Gastrocnemius medialis (tissue), 4 donors: ENCODE data around the gene SLC16A7.

ENCODE experiments used
- CTCF ChIP-seq, 5 experiments: fragments of 450-650 bp in 3 of 5; fragments of 200-600 bp in 2 of 5; sonication (generic) in 2 of 5; IDR thresholded peaks in 4 of 5; conservative IDR thresholded peaks in 1 of 5; 1 replicate in 4 of 5; 2 replicates in 1 of 5; pipeline ENCODE4 v1.5.1; 2016 to 2019; ENCODE audit warnings: antibody characterized with exemption in 5 of 5, mild to moderate bottlenecking in 3 of 5, moderate library complexity in 3 of 5
- POLR2A ChIP-seq, 2 donors: fragments of 450-650 bp; IDR thresholded peaks; one replicate each; pipeline ENCODE4 v1.6.1; 2017; ENCODE audit warnings: antibody characterized with exemption in 2 of 2, mild to moderate bottlenecking in 2 of 2, moderate library complexity in 2 of 2

GRCh38 chr12:59719701-59720100, 123.9 kb downstream of the SLC16A7 start:
- TF ChIP-seq CTCF (IDR thresholded peaks at IDR 0.05 in 4 of 5, conservative IDR thresholded peaks at IDR 0.05 in 1 of 5) (no peak), POLR2A (IDR thresholded peaks at IDR 0.05) (no peak)
